HEK293 (cell line): Measurements from ENCODE around the gene DDIT4.

Source experiments
- CTCF ChIA-PET: fragments of 350-600 bp; formaldehyde crosslinking; extraction: SDS; loops from one replicate; lab custom pipeline; 2021; ENCODE audit warnings: antibody characterized with exemption; lab: Yijun Ruan, JAX
- POLR2A ChIA-PET: fragments of 300-600 bp; formaldehyde crosslinking; extraction: SDS; loops from one replicate; lab custom pipeline; 2020; ENCODE audit warnings: antibody characterized with exemption, inconsistent platforms; lab: Yijun Ruan, JAX
- H3K27ac ChIP-seq: fragments of 200-500 bp; sonication (Bioruptor generic); 2 replicates; pipeline ENCODE4 v1.5.1; 2014; ENCODE audit warnings: low read depth, low read length, control low read depth, inconsistent platforms; ENCODE audit errors: extremely low read depth
- H3K36me3 ChIP-seq, 2 experiments: fragments of 200-500 bp in 1 of 2; sonication (Bioruptor generic) in 1 of 2; 1 replicate in 1 of 2; 2 replicates in 1 of 2; pipeline ENCODE4 v1.5.1; 2014 to 2017; ENCODE audit warnings: inconsistent platforms in 2 of 2, low read length in 2 of 2; ENCODE audit not compliant: control insufficient read depth in 2 of 2, insufficient read depth in 1 of 2
- H3K4me1 ChIP-seq: fragments of 200-500 bp; sonication (Bioruptor generic); 2 replicates; pipeline ENCODE4 v1.5.1; 2014; ENCODE audit warnings: mild to moderate bottlenecking, low read length, inconsistent platforms; ENCODE audit not compliant: control insufficient read depth, insufficient read depth
- H3K4me3 ChIP-seq: 2 replicates; pipeline ENCODE4 v1.5.1; 2011; ENCODE audit warnings: low read depth, mild to moderate bottlenecking, control low read depth, low read length, moderate library complexity
- H3K9me3 ChIP-seq: fragments of 200-500 bp; sonication (Bioruptor generic); 2 replicates; pipeline ENCODE4 v1.5.1; 2014; ENCODE audit warnings: low read depth, low read length, inconsistent platforms; ENCODE audit not compliant: control insufficient read depth, insufficient read depth
- GFI1B ChIP-seq: fragments of 450-650 bp; formaldehyde crosslinking; IDR thresholded peaks from 2 replicates; pipeline ENCODE4 v1.5.1; 2016; ENCODE audit warnings: missing biosample characterization, missing genetic modification characterization
- GLI2 ChIP-seq: fragments of 450-650 bp; formaldehyde crosslinking; IDR thresholded peaks from 2 replicates; pipeline ENCODE4; 2017; ENCODE audit warnings: missing biosample characterization, missing genetic modification characterization, low read depth, borderline replicate concordance
- GLIS1 ChIP-seq: fragments of 450-650 bp; formaldehyde crosslinking; IDR thresholded peaks from 2 replicates; pipeline ENCODE4 v1.5.1; 2016; ENCODE audit warnings: missing biosample characterization, missing genetic modification characterization
- GLIS2 ChIP-seq: fragments of 450-650 bp; formaldehyde crosslinking; IDR thresholded peaks from 2 replicates; pipeline ENCODE4 v1.5.1; 2016; ENCODE audit warnings: missing biosample characterization, missing genetic modification characterization
- REPIN1 ChIP-seq: fragments of 450-650 bp; formaldehyde crosslinking; IDR thresholded peaks from 2 replicates; pipeline ENCODE4 v1.5.1; 2017; ENCODE audit warnings: missing biosample characterization, missing genetic modification characterization, low read depth
- SP7 ChIP-seq: fragments of 450-650 bp; formaldehyde crosslinking; IDR thresholded peaks from 2 replicates; pipeline ENCODE4 v1.5.1; 2016; ENCODE audit warnings: missing biosample characterization, missing genetic modification characterization
- ZBTB7A ChIP-seq: fragments of 450-650 bp; formaldehyde crosslinking; IDR thresholded peaks from 2 replicates; pipeline ENCODE4 v1.5.1; 2016; ENCODE audit warnings: low read depth, missing biosample characterization, missing genetic modification characterization
- ZBTB8A ChIP-seq: fragments of 450-650 bp; formaldehyde crosslinking; IDR thresholded peaks from 2 replicates; pipeline ENCODE4 v1.5.1; 2016; ENCODE audit warnings: missing biosample characterization, missing genetic modification characterization
- ZEB2 ChIP-seq: fragments of 450-650 bp; formaldehyde crosslinking; IDR thresholded peaks from 2 replicates; pipeline ENCODE4 v1.5.1; 2016; ENCODE audit warnings: missing biosample characterization, missing genetic modification characterization
- ZFP3 ChIP-seq: fragments of 450-650 bp; formaldehyde crosslinking; IDR thresholded peaks from 2 replicates; pipeline ENCODE4 v1.5.1; 2016; ENCODE audit warnings: low read depth, missing biosample characterization, missing genetic modification characterization
- ZNF10 ChIP-seq: fragments of 450-650 bp; formaldehyde crosslinking; IDR thresholded peaks from 2 replicates; pipeline ENCODE4 v1.5.1; 2017; ENCODE audit warnings: missing biosample characterization, missing genetic modification characterization
- ZNF121 ChIP-seq: fragments of 450-650 bp; formaldehyde crosslinking; IDR thresholded peaks from 2 replicates; pipeline ENCODE4 v1.5.1; 2016; ENCODE audit warnings: missing biosample characterization, missing genetic modification characterization
- ZNF138 ChIP-seq: fragments of 450-650 bp; formaldehyde crosslinking; IDR thresholded peaks from 2 replicates; pipeline ENCODE4 v1.5.1; 2016; ENCODE audit warnings: missing biosample characterization, missing genetic modification characterization, borderline replicate concordance
- ZNF184 ChIP-seq: fragments of 450-650 bp; IDR thresholded peaks from 2 replicates; pipeline ENCODE4 v1.5.1; 2018; ENCODE audit warnings: missing biosample characterization, mild to moderate bottlenecking, missing genetic modification characterization
- ZNF2 ChIP-seq: fragments of 450-650 bp; formaldehyde crosslinking; IDR thresholded peaks from 2 replicates; pipeline ENCODE4 v1.5.1; 2016; ENCODE audit warnings: missing biosample characterization, missing genetic modification characterization
- ZNF239 ChIP-seq: fragments of 450-650 bp; formaldehyde crosslinking; IDR thresholded peaks from 2 replicates; pipeline ENCODE4 v1.5.1; 2016; ENCODE audit warnings: missing biosample characterization, missing genetic modification characterization
- ZNF324 ChIP-seq: fragments of 450-650 bp; formaldehyde crosslinking; IDR thresholded peaks from 2 replicates; pipeline ENCODE4 v1.5.1; 2016; ENCODE audit warnings: missing biosample characterization, missing genetic modification characterization
- ZNF423 ChIP-seq: fragments of 450-650 bp; formaldehyde crosslinking; IDR thresholded peaks from 2 replicates; pipeline ENCODE4 v1.5.1; 2016; ENCODE audit warnings: missing biosample characterization, missing genetic modification characterization
- ZNF623 ChIP-seq: fragments of 450-650 bp; formaldehyde crosslinking; IDR thresholded peaks from 2 replicates; pipeline ENCODE4 v1.5.1; 2016; ENCODE audit warnings: missing biosample characterization, missing genetic modification characterization
- ZSCAN30 ChIP-seq: fragments of 450-650 bp; IDR thresholded peaks from 2 replicates; pipeline ENCODE4 v1.5.1; 2018; ENCODE audit warnings: missing biosample characterization, mild to moderate bottlenecking, missing genetic modification characterization, moderate library complexity
- TF ChIP-seq, protein P1 (sequence below): fragments of 450-650 bp; formaldehyde crosslinking; optimal IDR thresholded peaks from 2 replicates; pipeline ENCODE3; 2016; ENCODE audit warnings: missing biosample characterization, mild to moderate bottlenecking, missing genetic modification characterization
- TF ChIP-seq, protein P2 (sequence below): fragments of 450-650 bp; formaldehyde crosslinking; IDR thresholded peaks from 2 replicates; pipeline ENCODE4 v1.5.1; 2016; ENCODE audit warnings: missing biosample characterization, missing genetic modification characterization
- TF ChIP-seq, protein P3 (sequence below): fragments of 450-650 bp; formaldehyde crosslinking; IDR thresholded peaks from 2 replicates; pipeline ENCODE4 v1.5.1; 2016; ENCODE audit warnings: missing biosample characterization, missing genetic modification characterization
- TF ChIP-seq, protein P4 (sequence below): fragments of 450-650 bp; formaldehyde crosslinking; IDR thresholded peaks from 2 replicates; pipeline ENCODE4 v1.5.1; 2016; ENCODE audit warnings: missing biosample characterization, missing genetic modification characterization, borderline replicate concordance
- TF ChIP-seq, protein P5 (sequence below): fragments of 450-650 bp; formaldehyde crosslinking; IDR thresholded peaks from 2 replicates; pipeline ENCODE4 v1.5.1; 2016; ENCODE audit warnings: missing biosample characterization, missing genetic modification characterization

Gene DDIT4

DNA sequence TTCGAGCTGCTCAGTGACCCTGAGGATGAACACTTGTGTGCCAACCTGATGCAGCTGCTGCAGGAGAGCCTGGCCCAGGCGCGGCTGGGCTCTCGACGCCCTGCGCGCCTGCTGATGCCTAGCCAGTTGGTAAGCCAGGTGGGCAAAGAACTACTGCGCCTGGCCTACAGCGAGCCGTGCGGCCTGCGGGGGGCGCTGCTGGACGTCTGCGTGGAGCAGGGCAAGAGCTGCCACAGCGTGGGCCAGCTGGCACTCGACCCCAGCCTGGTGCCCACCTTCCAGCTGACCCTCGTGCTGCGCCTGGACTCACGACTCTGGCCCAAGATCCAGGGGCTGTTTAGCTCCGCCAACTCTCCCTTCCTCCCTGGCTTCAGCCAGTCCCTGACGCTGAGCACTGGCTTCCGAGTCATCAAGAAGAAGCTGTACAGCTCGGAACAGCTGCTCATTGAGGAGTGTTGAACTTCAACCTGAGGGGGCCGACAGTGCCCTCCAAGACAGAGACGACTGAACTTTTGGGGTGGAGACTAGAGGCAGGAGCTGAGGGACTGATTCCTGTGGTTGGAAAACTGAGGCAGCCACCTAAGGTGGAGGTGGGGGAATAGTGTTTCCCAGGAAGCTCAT is 1.1 kb downstream of the DDIT4 start:
- H3K36me3 ChIP-seq: peaks cover 0 to 16% of the 10 kb centered on the region in 2 experiments; a peak in 1 of 3 replicates
- CTCF ChIA-PET: interaction anchor here (0.6 to 4.5 kb wide), 29 partner anchors 9 to 534 kb away, joined by 3 to 52 read pairs (median 5); no protein-coding TSS in a partner anchor
- POLR2A ChIA-PET: interaction anchor here (0.7 to 5.1 kb wide), 29 partner anchors 9 to 972 kb away, joined by 3 to 120 read pairs (median 8); partner anchors contain the start of genes ANAPC16, ASCC1 and DNAJC9
- H3K4me3 ChIP-seq: peak overlapping the region; percentile 65
- peaks cover 7% of the 10 kb centered on the region for H3K4me1 ChIP-seq
- no peaks in the 10 kb centered on the region for H3K9me3 ChIP-seq
- H3K27ac ChIP-seq: peak overlapping the region; percentile 99
- peak; percentile 44 for TF ChIP-seq GLIS1
- TF ChIP-seq GLI2 (tag by site-specific recombination): no peak
- TF ChIP-seq ZFP3 (tag by site-specific recombination): no peak
- no peak for TF ChIP-seq ZNF324
- TF ChIP-seq ZNF184 (tag by site-specific recombination): 0 out of 2 replicates have a peak, but pooled peaks have one; percentile 28
- no peak for TF ChIP-seq ZNF138
- TF ChIP-seq GFI1B (tag by site-specific recombination): no peak
- TF ChIP-seq, protein P1, sequence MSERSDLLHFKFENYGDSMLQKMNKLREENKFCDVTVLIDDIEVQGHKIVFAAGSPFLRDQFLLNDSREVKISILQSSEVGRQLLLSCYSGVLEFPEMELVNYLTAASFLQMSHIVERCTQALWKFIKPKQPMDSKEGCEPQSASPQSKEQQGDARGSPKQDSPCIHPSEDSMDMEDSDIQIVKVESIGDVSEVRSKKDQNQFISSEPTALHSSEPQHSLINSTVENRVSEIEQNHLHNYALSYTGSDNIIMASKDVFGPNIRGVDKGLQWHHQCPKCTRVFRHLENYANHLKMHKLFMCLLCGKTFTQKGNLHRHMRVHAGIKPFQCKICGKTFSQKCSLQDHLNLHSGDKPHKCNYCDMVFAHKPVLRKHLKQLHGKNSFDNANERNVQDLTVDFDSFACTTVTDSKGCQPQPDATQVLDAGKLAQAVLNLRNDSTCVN (tag by site-specific recombination): peak; percentile 17
- peak; percentile 73 for TF ChIP-seq ZEB2
- TF ChIP-seq, protein P2, sequence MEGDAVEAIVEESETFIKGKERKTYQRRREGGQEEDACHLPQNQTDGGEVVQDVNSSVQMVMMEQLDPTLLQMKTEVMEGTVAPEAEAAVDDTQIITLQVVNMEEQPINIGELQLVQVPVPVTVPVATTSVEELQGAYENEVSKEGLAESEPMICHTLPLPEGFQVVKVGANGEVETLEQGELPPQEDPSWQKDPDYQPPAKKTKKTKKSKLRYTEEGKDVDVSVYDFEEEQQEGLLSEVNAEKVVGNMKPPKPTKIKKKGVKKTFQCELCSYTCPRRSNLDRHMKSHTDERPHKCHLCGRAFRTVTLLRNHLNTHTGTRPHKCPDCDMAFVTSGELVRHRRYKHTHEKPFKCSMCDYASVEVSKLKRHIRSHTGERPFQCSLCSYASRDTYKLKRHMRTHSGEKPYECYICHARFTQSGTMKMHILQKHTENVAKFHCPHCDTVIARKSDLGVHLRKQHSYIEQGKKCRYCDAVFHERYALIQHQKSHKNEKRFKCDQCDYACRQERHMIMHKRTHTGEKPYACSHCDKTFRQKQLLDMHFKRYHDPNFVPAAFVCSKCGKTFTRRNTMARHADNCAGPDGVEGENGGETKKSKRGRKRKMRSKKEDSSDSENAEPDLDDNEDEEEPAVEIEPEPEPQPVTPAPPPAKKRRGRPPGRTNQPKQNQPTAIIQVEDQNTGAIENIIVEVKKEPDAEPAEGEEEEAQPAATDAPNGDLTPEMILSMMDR (tag by site-specific recombination): peak; percentile 97
- 0 out of 2 replicates have a peak, but pooled peaks have one; percentile 64 for TF ChIP-seq ZSCAN30
- peak; percentile 13; the same call in 1 of the 2 replicates for TF ChIP-seq SP7 (tag by site-specific recombination)
- TF ChIP-seq ZNF121: peak; percentile 64; the same call in 1 of the 2 replicates
- TF ChIP-seq, protein P3, sequence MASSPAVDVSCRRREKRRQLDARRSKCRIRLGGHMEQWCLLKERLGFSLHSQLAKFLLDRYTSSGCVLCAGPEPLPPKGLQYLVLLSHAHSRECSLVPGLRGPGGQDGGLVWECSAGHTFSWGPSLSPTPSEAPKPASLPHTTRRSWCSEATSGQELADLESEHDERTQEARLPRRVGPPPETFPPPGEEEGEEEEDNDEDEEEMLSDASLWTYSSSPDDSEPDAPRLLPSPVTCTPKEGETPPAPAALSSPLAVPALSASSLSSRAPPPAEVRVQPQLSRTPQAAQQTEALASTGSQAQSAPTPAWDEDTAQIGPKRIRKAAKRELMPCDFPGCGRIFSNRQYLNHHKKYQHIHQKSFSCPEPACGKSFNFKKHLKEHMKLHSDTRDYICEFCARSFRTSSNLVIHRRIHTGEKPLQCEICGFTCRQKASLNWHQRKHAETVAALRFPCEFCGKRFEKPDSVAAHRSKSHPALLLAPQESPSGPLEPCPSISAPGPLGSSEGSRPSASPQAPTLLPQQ (tag by site-specific recombination): peak; percentile 27; the same call in 1 of the 2 replicates
- TF ChIP-seq ZNF423 (tag by site-specific recombination): no peak; the same call in 1 of the 2 replicates
- TF ChIP-seq ZNF10 (tag by site-specific recombination): no peak
- TF ChIP-seq, protein P4, sequence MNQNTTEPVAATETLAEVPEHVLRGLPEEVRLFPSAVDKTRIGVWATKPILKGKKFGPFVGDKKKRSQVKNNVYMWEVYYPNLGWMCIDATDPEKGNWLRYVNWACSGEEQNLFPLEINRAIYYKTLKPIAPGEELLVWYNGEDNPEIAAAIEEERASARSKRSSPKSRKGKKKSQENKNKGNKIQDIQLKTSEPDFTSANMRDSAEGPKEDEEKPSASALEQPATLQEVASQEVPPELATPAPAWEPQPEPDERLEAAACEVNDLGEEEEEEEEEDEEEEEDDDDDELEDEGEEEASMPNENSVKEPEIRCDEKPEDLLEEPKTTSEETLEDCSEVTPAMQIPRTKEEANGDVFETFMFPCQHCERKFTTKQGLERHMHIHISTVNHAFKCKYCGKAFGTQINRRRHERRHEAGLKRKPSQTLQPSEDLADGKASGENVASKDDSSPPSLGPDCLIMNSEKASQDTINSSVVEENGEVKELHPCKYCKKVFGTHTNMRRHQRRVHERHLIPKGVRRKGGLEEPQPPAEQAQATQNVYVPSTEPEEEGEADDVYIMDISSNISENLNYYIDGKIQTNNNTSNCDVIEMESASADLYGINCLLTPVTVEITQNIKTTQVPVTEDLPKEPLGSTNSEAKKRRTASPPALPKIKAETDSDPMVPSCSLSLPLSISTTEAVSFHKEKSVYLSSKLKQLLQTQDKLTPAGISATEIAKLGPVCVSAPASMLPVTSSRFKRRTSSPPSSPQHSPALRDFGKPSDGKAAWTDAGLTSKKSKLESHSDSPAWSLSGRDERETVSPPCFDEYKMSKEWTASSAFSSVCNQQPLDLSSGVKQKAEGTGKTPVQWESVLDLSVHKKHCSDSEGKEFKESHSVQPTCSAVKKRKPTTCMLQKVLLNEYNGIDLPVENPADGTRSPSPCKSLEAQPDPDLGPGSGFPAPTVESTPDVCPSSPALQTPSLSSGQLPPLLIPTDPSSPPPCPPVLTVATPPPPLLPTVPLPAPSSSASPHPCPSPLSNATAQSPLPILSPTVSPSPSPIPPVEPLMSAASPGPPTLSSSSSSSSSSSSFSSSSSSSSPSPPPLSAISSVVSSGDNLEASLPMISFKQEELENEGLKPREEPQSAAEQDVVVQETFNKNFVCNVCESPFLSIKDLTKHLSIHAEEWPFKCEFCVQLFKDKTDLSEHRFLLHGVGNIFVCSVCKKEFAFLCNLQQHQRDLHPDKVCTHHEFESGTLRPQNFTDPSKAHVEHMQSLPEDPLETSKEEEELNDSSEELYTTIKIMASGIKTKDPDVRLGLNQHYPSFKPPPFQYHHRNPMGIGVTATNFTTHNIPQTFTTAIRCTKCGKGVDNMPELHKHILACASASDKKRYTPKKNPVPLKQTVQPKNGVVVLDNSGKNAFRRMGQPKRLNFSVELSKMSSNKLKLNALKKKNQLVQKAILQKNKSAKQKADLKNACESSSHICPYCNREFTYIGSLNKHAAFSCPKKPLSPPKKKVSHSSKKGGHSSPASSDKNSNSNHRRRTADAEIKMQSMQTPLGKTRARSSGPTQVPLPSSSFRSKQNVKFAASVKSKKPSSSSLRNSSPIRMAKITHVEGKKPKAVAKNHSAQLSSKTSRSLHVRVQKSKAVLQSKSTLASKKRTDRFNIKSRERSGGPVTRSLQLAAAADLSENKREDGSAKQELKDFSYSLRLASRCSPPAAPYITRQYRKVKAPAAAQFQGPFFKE (tag by site-specific recombination): peak; percentile 83; the same call in 1 of the 2 replicates
- no peak; the same call in 1 of the 2 replicates for TF ChIP-seq ZNF623 (tag by site-specific recombination)
- TF ChIP-seq ZBTB8A (tag by site-specific recombination): peak; percentile 91
- 0 out of 2 replicates have a peak, but pooled peaks have one; percentile 13 for TF ChIP-seq REPIN1
- 0 out of 2 replicates have a peak, but pooled peaks have one; percentile 69 for TF ChIP-seq ZBTB7A (tag by site-specific recombination)
- TF ChIP-seq, protein P5, sequence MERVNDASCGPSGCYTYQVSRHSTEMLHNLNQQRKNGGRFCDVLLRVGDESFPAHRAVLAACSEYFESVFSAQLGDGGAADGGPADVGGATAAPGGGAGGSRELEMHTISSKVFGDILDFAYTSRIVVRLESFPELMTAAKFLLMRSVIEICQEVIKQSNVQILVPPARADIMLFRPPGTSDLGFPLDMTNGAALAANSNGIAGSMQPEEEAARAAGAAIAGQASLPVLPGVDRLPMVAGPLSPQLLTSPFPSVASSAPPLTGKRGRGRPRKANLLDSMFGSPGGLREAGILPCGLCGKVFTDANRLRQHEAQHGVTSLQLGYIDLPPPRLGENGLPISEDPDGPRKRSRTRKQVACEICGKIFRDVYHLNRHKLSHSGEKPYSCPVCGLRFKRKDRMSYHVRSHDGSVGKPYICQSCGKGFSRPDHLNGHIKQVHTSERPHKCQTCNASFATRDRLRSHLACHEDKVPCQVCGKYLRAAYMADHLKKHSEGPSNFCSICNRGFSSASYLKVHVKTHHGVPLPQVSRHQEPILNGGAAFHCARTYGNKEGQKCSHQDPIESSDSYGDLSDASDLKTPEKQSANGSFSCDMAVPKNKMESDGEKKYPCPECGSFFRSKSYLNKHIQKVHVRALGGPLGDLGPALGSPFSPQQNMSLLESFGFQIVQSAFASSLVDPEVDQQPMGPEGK (tag by site-specific recombination): peak; percentile 21; the same call in 1 of the 2 replicates
- TF ChIP-seq ZNF2 (tag by site-specific recombination): peak; percentile 100
- TF ChIP-seq GLIS2 (tag by site-specific recombination): no peak; the same call in none of the 2 replicates
- peak; percentile 31; the same call in 1 of the 2 replicates for TF ChIP-seq ZNF239 (tag by site-specific recombination)
